ENCODE data around the gene HCK.

DNA sequence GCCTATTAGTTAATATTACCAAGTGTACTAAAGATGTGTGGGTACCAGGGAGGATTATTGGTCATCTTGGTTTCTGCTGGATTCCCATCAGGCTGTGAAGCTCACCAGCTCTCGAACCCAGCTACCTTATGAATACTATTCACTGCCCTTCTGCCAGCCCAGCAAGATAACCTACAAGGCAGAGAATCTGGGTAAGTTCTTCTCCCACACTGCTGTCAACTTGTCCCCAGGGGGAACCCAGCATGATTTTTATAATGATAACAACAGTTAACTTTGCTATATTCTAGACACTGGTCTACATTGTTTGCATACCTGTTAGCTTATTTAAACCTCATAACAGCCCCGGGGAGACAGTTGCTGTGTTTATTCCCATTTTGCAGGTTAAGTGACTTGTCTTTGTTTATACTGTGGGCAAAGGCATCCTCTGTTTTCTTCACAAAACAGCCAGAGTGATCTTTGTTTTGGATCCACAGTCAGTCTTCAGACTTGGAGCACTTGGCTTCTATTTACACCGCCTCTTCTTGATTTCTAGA, 84.0 kb downstream of the HCK start:
- no peak for TF ChIP-seq EZH2phosphoT487 (IDR thresholded peaks at IDR 0.05; ENCODE audit: insufficient read depth, low read depth)
- no peak for TF ChIP-seq EZH2 (IDR thresholded peaks at IDR 0.05; ENCODE audit: insufficient read depth, poor library complexity, severe bottlenecking)

Measured in GM23248 (cell line).